ENCODE results near the gene IRS2. TPM values are rescaled to one million over a fixed set of nuclear protein-coding genes. Genes with fewer than 3 reads are reported as not detected.

The IRS2 gene
- total and polyA plus RNA-seq, 4 donors = 4.0 to 9.1 (median 6.7) TPM

DNA sequence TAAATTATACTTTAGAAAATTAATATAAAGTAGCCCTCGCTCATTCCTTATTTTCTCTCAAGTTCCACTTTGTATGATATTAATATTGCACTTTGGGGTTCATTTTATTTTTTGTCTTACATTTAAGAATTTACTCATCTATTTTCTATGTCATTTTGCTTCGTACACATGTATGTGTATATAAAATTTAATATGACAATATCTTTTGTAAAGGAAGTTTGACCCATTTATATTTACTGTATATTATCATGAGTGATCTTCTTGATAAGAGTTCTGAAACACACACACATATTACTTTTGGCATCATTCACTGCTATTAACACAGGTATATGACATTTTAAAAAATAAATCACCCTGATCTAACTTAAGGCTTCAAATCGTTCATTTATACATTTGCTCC, 83.1 kb downstream of the IRS2 start:
- H3K9ac ChIP-seq (ENCODE audit: low read depth in 1 of 2, low read length in 2 of 2) = no peak overlapping the region
- no peak overlapping the region for H3K4me3 ChIP-seq (ENCODE audit: low read depth in 1 of 3, low read length in 3 of 3)
- TF ChIP-seq NR2F2 (IDR thresholded peaks at IDR 0.05) (no peak), YY1 (IDR thresholded peaks at IDR 0.05) (no peak), SP1 (IDR thresholded peaks at IDR 0.05) (no peak), RAD21 (IDR thresholded peaks at IDR 0.05) (no peak), RXRA (IDR thresholded peaks at IDR 0.05) (no peak), FOXA2 (IDR thresholded peaks at IDR 0.05) (no peak), FOXA1 (IDR thresholded peaks at IDR 0.05) (no peak), HNF4A (conservative IDR thresholded peaks at IDR 0.05) (no peak), JUND (IDR thresholded peaks at IDR 0.05) (no peak), GABPA (IDR thresholded peaks at IDR 0.05 in 1 of 2, conservative IDR thresholded peaks at IDR 0.05 in 1 of 2) (no peak), EGR1 (IDR thresholded peaks at IDR 0.05; ENCODE audit: low read depth in 2 of 2) (no peak)
- TF ChIP-seq, protein P1, sequence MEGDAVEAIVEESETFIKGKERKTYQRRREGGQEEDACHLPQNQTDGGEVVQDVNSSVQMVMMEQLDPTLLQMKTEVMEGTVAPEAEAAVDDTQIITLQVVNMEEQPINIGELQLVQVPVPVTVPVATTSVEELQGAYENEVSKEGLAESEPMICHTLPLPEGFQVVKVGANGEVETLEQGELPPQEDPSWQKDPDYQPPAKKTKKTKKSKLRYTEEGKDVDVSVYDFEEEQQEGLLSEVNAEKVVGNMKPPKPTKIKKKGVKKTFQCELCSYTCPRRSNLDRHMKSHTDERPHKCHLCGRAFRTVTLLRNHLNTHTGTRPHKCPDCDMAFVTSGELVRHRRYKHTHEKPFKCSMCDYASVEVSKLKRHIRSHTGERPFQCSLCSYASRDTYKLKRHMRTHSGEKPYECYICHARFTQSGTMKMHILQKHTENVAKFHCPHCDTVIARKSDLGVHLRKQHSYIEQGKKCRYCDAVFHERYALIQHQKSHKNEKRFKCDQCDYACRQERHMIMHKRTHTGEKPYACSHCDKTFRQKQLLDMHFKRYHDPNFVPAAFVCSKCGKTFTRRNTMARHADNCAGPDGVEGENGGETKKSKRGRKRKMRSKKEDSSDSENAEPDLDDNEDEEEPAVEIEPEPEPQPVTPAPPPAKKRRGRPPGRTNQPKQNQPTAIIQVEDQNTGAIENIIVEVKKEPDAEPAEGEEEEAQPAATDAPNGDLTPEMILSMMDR (IDR thresholded peaks at IDR 0.05; ENCODE audit: low read depth, low read length, missing input control) = no peak
- TF ChIP-seq, protein P2, sequence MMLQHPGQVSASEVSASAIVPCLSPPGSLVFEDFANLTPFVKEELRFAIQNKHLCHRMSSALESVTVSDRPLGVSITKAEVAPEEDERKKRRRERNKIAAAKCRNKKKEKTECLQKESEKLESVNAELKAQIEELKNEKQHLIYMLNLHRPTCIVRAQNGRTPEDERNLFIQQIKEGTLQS (IDR thresholded peaks at IDR 0.05) = no peak
- TF ChIP-seq, protein P3, sequence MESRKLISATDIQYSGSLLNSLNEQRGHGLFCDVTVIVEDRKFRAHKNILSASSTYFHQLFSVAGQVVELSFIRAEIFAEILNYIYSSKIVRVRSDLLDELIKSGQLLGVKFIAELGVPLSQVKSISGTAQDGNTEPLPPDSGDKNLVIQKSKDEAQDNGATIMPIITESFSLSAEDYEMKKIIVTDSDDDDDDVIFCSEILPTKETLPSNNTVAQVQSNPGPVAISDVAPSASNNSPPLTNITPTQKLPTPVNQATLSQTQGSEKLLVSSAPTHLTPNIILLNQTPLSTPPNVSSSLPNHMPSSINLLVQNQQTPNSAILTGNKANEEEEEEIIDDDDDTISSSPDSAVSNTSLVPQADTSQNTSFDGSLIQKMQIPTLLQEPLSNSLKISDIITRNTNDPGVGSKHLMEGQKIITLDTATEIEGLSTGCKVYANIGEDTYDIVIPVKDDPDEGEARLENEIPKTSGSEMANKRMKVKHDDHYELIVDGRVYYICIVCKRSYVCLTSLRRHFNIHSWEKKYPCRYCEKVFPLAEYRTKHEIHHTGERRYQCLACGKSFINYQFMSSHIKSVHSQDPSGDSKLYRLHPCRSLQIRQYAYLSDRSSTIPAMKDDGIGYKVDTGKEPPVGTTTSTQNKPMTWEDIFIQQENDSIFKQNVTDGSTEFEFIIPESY (IDR thresholded peaks at IDR 0.05) = no peak
- TF ChIP-seq, protein P4, sequence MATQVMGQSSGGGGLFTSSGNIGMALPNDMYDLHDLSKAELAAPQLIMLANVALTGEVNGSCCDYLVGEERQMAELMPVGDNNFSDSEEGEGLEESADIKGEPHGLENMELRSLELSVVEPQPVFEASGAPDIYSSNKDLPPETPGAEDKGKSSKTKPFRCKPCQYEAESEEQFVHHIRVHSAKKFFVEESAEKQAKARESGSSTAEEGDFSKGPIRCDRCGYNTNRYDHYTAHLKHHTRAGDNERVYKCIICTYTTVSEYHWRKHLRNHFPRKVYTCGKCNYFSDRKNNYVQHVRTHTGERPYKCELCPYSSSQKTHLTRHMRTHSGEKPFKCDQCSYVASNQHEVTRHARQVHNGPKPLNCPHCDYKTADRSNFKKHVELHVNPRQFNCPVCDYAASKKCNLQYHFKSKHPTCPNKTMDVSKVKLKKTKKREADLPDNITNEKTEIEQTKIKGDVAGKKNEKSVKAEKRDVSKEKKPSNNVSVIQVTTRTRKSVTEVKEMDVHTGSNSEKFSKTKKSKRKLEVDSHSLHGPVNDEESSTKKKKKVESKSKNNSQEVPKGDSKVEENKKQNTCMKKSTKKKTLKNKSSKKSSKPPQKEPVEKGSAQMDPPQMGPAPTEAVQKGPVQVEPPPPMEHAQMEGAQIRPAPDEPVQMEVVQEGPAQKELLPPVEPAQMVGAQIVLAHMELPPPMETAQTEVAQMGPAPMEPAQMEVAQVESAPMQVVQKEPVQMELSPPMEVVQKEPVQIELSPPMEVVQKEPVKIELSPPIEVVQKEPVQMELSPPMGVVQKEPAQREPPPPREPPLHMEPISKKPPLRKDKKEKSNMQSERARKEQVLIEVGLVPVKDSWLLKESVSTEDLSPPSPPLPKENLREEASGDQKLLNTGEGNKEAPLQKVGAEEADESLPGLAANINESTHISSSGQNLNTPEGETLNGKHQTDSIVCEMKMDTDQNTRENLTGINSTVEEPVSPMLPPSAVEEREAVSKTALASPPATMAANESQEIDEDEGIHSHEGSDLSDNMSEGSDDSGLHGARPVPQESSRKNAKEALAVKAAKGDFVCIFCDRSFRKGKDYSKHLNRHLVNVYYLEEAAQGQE (IDR thresholded peaks at IDR 0.05) = no peak
- TF ChIP-seq, protein P5, sequence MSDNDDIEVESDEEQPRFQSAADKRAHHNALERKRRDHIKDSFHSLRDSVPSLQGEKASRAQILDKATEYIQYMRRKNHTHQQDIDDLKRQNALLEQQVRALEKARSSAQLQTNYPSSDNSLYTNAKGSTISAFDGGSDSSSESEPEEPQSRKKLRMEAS (IDR thresholded peaks at IDR 0.05) = no peak
- no peak overlapping the region for H3K27ac ChIP-seq (ENCODE audit: low read depth in 1 of 2, low read length in 2 of 2)
- no peaks in the 10 kb centered on the region for H3K36me3 ChIP-seq (ENCODE audit: control insufficient read depth in 4 of 4, insufficient read depth in 3 of 4, low read depth in 1 of 4, low read length in 3 of 4)
- 95% methylated on average over 3 of the region's 3 CpGs for WGBS
- no peaks in the 10 kb centered on the region for H3K9me3 ChIP-seq (ENCODE audit: control insufficient read depth in 4 of 4, low read length in 3 of 4)
- H3K4me1 ChIP-seq (ENCODE audit: control insufficient read depth in 4 of 4, insufficient read depth in 4 of 4, low read length in 3 of 4) = peaks cover 0 to 7% (median 6%) of the 10 kb centered on the region in 4 donors
- H3K27me3 ChIP-seq (ENCODE audit: control insufficient read depth in 4 of 4, insufficient read depth in 4 of 4, low read length in 3 of 4) = no peaks in the 10 kb centered on the region
- DNase-seq (ENCODE audit: low spot score) = no peak
